Measurements from ENCODE around the gene ELOVL2.
"Not testable (repeated sequence)": the region's sequence is repeated elsewhere in the genome, so short reads cannot be mapped to it uniquely, and the experiment has no call there.

ELOVL2 gene

GRCh38 chr6:11011787-11012234 is 32.3 kb downstream of the ELOVL2 start:
- TF ChIP-seq CTCF (IDR thresholded peaks at IDR 0.05; ENCODE audit: unreplicated experiment in 3 of 3), result no peak
- Mint-ChIP-seq H3K27me3 (ENCODE audit: low read depth) (no peaks in the 10 kb centered on the region), H3K36me3 (ENCODE audit: low read depth) (peaks cover 4% of the 10 kb centered on the region), H3K9me3 (no peaks in the 10 kb centered on the region), H3K4me3 (no peak overlapping the region), H3K4me1 (peaks cover 24% of the 10 kb centered on the region), H3K27ac (no peak overlapping the region)

- Mint-ChIP-seq H3K36me3 (ENCODE audit: low read depth) (peaks cover 4% of the 10 kb centered on the region), H3K4me1 (peaks cover 24% of the 10 kb centered on the region), H3K27ac (peak overlapping the region in 2 of 3 experiments; percentile 17 to 52), H3K4me3 (no peak overlapping the region), H3K9me3 (no peaks in the 10 kb centered on the region), H3K27me3 (ENCODE audit: low read depth) (no peaks in the 10 kb centered on the region)
- no peak for TF ChIP-seq CTCF (IDR thresholded peaks at IDR 0.05; ENCODE audit: unreplicated experiment in 3 of 3)
These were observed 34.8 kb downstream of the ELOVL2 start for GRCh38 chr6:11009353-11009752.

GRCh38 chr6:11008821-11009220 is 35.3 kb downstream of the ELOVL2 start:
- no peaks in the 10 kb centered on the region for H3K9me3 Mint-ChIP-seq
- no peaks in the 10 kb centered on the region for H3K27me3 Mint-ChIP-seq (ENCODE audit: low read depth)
- H3K27ac Mint-ChIP-seq, result peak overlapping the region; percentile 13 to 30 (median 20)
- H3K36me3 Mint-ChIP-seq (ENCODE audit: low read depth), result peaks cover 4% of the 10 kb centered on the region
- peaks cover 24% of the 10 kb centered on the region for H3K4me1 Mint-ChIP-seq
- no peak for TF ChIP-seq CTCF (IDR thresholded peaks at IDR 0.05; ENCODE audit: unreplicated experiment in 3 of 3)
- no peak overlapping the region for H3K4me3 Mint-ChIP-seq

GRCh38 chr6:11007715-11008608 is 36.1 kb downstream of the ELOVL2 start:
- TF ChIP-seq CTCF (IDR thresholded peaks at IDR 0.05; ENCODE audit: unreplicated experiment in 3 of 3), result no peak
- no peaks in the 10 kb centered on the region for H3K27me3 Mint-ChIP-seq (ENCODE audit: low read depth)
- H3K4me3 Mint-ChIP-seq, result no peak overlapping the region
- H3K36me3 Mint-ChIP-seq (ENCODE audit: low read depth), result peaks cover 4% of the 10 kb centered on the region
- peaks cover 20% of the 10 kb centered on the region for H3K4me1 Mint-ChIP-seq
- H3K27ac Mint-ChIP-seq, result peak overlapping the region in 2 of 3 experiments; percentile 20 to 30
- no peaks in the 10 kb centered on the region for H3K9me3 Mint-ChIP-seq

- peaks cover 14% of the 10 kb centered on the region for H3K4me1 Mint-ChIP-seq
- H3K27me3 Mint-ChIP-seq (ENCODE audit: low read depth), result no peaks in the 10 kb centered on the region
- H3K27ac Mint-ChIP-seq, result no peak overlapping the region
- no peaks in the 10 kb centered on the region for H3K9me3 Mint-ChIP-seq
- H3K4me3 Mint-ChIP-seq, result no peak overlapping the region
- TF ChIP-seq CTCF (IDR thresholded peaks at IDR 0.05; ENCODE audit: unreplicated experiment in 3 of 3), result no peak
- H3K36me3 Mint-ChIP-seq (ENCODE audit: low read depth), result peaks cover 4% of the 10 kb centered on the region
These were observed 38.0 kb downstream of the ELOVL2 start for GRCh38 chr6:11006061-11006460.

GRCh38 chr6:11003297-11003696 is 40.8 kb downstream of the ELOVL2 start:
- not testable (repeated sequence) for H3K9me3 Mint-ChIP-seq; H3K27ac Mint-ChIP-seq; H3K4me1 Mint-ChIP-seq; H3K36me3 Mint-ChIP-seq (ENCODE audit: low read depth); H3K4me3 Mint-ChIP-seq; H3K27me3 Mint-ChIP-seq (ENCODE audit: low read depth)
